Superior temporal gyrus (tissue), 1 donor: Measurements from ENCODE around the gene PTGIS.

Source experiments
- DNase-seq: peaks from one replicate; pipeline ENCODE4 v3.0.0-alpha.2; 2016; ENCODE audit errors: extremely low spot score

Gene PTGIS

DNA sequence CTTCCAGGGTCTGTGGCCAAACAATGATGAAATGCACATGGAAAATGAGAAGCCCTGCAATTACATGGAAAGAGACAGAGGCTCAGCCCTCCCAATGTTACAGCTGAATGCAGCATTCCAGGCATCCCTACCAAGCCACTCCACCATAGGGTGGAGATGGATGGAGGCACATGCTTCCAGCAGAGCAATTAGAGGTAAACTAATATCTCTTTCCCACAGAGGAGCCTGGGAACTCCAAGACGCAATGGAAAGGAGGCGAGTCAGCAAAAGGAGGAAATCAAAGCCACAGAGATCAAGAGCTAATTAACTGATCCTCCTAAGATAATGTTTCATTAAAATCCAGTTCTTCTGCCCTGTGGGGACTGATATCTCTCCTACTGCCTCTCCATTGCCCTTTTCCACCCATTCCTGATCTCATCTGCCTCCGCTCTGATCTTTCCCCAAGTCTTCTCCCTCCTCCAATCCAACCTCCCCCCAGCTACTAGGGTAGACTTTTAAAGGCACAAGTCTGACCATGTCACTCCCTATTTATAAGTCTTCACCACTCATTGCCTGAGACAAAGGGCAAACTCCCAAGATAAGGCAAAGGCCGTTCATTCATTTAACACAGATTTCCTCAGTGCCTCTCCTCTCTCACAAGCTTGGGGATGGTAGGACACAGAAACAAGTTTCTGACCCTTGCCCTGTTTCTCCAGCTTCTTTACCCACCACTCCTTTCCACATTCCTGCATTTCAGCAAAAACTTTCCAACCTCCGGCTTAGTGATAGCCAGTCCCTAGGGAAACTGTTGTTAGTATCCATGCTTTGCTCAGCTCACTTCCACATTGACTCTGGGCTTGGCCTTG is 71.2 kb downstream of the PTGIS start:
- DNase-seq: no peak

DNA sequence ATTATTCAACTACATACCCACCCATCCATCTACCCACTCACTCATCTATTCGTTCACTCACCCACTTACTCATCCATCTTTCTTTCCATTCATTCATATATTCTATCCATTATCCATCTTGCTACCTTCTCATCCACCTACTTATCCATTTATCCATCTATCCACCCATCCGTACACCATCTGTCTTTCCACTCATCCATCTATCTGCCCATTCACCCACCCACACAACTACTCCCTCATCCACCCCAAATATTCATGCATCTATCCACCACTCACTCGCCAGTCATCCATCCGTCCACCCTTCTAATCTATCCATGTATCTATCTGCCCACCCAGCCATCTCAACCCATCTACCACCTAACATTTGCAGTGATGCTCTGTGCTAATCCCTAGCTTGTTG is 71.9 kb downstream of the PTGIS start:
- no peak for DNase-seq

DNA sequence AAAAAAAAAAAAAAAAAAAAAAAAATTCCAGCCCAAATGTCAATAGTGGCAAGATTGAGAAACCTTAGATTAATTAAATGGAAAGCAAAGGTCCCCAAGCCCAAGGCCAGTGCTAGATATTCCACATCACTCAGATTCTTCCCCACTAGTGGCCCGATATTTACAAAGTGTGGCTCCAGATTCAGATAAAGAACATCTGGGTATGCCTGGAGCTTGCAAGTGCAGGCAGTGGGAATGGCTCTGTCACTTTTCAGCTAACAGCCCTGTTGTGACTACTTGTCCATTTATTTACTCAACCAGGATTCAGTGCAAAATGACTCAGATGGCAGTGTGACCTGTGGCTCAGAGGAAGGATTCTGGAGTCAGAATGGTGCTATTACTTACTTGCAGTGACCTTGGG is 77.2 kb downstream of the PTGIS start:
- DNase-seq: no peak

DNA sequence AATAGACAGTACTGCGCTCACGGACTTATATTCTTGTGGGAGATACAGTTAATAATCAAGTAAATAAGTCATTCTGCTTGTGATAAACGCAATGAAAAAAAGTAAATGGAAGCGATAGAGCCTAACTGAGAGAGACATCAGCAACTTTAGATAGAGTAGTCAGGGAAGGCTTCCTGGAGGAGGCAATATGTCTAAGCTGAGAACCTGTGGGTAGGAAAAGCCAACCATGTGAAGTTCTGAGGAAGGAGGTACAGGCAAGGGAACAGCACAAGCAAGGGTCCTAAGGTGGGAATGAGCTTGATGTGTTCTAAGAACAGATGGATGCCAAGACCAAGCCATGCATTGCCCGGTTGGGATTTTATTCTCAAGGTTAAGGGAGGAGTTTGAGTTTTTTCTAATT is 78.2 kb downstream of the PTGIS start:
- no peak for DNase-seq

DNA sequence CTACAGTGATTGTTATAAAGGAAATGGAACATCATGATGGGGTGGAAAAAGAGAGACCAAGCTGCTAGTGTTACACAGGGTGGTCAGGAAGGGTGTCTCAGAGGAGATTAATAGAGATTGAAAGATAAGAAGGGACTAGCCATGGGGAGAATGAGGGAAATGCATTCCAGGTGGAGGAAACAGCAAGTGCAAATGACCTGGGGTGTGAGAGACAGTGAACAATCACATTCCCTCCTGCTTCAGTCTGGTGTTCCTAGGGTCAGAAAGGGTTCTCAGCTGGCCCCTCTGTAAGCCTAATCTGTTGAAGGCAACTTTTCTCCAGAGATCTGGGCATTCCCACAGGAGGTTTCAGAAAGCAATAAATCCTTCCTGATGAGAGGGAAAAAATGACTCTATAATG is 81.9 kb downstream of the PTGIS start:
- no peak for DNase-seq

DNA sequence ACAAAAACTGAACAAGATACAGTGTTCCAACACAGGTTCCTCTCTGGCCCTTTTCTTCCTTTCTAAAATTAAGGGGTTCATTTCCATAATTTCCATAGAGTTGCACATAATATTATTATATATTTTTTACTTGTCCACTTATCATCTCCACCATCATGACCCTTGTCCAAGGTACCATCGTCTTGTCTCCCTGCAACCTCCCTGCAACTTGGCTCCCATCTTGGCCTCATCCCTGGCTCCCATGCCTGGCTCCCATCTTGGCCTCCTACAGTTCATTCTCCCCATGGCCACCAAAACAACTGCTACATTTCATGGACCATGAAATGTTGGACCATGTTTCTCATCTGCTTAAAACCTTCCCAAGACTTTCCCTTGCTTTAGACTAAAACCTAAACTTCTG is 82.4 kb downstream of the PTGIS start:
- DNase-seq: no peak

DNA sequence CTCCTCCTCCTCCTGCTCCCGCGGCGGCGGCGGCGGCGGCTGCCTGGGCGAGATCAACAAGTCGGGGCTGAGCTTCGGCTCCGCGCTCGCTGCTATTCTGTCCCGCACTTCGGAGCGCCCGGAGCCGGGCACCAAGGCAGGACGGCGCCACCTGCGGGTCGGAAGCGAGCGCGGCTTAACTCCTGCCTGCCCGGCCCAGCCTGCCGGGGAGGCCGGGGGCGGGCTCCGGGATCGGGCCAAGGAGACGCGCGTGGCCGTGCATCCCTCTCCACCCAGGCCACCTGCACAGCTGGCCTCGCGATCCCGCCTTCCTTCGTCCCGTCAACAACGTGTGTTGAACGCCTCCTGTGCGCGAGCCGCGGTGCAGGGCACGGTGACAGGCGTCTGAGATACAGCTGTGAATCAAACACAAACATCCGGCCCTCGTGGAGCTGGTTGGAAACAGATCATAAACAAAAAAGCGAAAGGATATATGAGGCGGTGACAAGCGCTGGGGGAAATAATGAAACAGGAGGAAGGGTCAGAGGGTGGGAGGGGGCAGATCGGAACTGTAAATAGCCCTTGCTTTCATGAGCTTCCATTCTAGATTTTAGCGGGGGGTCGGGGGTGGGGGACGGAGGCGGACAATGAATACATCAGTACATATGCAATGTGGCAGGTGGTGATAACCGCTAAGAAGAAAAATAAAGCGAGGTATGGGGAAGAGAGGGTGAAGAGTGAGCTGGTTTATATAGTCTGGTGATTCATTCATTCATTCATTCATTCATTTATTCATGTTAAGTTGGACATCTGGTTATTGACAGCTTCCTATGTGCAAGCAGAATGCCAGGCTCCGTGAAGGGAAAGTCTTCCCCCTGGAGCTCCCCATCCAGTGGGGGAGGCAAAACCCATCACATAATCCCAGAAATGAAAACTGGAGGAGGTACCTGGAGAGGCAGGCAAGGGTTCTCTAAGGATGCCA is 83.5 kb downstream of the PTGIS start:
- peak; percentile 74 for DNase-seq

DNA sequence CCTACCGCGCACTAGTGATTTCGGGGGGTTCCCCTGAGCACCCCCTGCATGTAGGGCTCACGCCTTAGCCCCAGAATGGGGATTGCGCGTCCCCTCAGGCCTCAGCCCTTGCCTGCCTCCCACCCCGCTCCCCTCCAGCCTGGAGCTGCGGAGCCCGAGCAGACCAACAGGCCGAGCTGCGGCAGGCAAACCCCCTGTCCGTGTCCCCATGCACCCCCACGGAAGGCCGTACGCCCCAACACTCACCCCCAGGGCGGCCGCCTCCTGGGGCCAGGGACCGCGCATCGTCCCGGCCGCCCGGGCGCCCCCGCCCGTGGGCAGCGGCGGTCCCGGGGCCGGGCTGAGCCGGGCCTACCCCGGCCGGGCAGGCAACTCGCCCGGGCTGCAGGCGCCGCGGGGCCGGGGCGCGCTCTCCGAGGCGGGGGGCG is 84.2 kb downstream of the PTGIS start:
- no peak for DNase-seq

DNA sequence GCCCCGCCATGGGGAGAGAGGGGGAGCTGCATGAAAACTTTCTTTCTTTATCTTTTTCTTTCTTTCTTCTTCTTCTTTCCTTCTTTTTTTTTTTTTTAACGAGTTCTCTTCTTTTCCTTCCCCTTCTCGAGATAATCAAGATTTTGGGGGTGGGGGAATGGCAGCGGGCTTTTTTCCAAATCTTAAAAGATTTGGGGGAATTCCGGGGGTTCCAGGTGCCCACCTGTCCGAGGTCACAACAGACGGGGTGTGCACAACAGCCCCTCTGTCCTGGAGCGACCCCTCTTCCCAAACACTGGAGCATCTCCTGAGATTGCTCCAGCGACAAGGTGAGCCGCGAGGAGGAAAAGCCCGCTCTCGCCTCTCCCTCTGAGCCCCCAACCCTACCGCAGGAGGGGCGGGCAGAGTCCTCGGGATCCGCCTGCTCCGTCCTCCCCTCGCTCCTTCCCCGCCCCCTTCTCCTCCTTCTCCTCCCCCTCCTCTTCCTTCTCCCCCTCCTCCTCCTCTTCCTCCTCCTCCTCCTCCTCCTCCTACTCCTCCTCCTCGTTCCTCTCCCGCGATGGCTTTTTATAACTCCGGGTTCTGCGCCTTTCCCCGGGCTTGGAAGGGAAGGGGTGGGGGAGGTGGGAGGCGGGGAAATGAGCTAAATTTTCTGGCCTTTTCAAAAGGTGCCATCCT is 84.8 kb downstream of the PTGIS start:
- DNase-seq: no peak

DNA sequence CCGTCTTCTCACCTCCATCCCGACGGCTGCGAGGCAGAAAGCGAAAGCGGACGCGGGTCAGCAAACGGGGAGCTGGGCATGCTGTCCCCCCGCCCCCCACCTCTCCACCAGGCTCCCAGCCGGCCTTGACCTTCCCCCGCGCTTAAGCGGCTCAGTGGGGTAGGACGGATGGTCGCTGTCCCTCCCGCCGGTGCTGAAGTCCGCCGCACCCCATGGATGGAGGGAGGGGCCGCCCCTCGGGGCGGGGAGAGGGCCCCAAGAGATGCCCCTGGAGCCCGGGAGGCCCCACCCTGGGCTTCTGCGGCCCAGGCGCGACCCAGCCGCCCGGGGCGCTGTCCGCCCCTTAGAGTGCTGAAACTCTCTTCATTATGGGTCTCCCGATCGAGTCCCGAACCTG is 85.3 kb downstream of the PTGIS start, which contains the start of gene KCNB1:
Gene KCNB1 (minus strand): TSS at position 48 of the 397 bp plus-strand sequence. CDS start 188 bp downstream, outside the sequence.
- no peak for DNase-seq

DNA sequence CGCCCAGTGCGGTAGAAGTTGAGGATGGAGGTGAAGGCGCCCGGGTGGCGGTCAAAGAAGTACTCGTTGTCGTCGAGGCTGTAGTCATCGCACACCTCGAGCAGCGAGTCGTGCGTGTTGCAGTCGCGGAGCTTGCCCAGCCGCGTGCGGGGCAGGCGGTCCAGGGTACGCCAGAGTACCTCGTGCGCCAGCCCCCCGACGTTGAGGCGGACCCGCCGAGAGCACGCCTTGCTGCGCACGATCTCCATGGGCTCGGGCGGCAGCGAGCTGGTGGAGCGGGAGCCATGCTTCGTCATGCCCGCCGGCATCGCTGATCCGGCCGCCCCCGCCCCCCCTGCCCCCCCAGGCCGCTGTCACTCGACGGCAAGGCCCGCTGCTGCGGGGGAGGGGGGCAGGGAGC is 85.8 kb downstream of the PTGIS start:
- no peak for DNase-seq

DNA sequence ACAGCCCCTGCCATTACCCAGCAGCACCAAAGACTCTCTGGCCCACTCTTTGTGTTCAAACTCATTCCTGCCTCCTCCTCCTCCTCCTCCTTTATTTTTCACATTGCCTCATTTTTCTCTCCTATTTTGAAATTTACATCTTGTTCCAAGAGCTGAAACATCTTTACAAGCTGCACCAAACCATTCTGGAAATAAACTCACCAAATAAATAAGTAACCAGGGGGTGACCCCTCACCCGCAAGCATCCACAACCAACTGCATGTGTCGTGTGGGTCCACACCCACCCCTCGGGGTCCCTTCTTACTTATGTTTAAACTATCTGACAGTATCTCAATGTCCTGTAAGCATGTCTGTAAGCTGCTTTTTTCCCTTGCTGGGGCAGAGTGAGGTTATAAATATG is 86.8 kb downstream of the PTGIS start:
- DNase-seq: no peak

DNA sequence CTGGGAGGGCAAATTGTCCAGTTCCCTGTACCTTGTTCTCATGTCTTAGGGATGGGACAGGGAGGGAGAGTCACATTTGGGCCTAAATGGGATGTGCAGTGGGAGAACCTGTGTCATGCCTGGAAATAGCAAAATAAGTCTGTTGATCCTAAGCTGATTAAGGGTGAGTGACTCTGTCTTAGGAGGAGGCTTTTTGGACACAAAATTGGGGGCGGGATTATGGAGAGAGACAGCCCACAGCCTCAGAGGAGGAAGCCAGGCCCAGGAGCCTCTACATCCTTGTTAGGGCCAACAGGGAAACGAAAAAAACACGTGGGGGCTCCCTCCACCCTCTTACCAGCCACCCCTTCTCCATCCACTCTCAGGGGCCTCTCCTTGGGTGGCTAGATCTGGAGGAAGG is 87.7 kb downstream of the PTGIS start:
- DNase-seq: no peak

DNA sequence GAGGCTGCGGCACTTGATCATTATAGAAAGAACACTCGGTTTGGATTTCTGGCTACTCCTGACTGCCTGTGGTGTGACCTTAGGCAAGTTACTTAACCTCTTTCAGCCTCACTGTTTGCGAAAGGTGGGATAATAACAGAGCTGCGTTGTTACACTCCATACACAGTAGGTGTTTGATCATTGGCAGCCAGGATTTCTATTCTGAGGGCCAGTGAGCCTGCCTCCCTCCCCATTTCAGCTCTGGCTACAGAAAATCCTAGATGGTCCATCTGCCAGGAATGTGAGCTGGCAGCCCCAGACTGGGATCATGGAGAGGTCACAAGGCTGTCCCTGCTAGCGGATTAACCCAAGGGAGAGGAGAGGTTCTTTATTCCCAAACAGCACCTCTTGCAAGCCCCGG is 88.2 kb downstream of the PTGIS start:
- DNase-seq: no peak

DNA sequence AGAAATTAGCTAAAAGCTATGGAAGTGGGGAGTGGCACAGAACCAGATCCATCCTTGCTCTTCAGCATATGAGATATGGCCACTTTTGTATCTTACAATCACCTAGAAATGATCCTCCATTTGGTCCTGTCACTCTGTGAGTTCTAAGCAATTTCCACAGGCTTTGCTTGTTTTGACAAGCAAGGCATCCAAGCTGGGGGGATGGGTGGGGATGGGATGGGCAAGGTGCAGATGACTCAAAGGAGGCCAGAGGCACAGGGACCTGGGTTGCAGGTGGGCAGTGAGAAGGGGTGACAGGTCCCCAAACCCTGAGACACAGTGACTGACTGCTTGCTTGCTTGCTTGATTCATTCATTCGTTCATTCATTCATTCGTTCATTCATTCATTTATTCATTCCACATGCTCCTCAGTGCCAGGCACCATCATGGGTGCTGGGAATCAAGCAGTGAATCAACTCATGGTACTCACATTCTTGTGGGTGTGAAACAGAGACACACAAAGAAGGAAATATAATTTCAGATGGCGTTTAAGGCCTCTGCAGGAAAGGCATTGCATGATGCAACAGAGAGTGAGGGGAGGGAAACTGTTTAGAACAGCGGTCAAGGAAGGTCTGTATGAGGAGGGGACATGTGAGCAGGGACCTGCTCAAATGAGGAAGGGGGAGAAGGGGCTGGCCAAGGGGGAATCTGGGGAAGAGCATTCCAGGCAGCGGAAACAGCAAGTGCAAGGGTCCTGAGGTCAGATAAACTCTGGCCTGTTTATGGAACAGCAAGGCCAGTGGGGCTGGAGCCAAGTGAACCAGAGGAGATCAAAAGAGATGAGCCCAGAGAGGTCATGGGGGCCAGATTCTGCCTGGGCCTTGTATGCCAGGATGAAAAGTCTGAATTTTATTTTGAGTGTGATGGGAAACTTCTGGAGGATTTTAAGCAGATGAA is 88.9 kb downstream of the PTGIS start:
- no peak for DNase-seq

DNA sequence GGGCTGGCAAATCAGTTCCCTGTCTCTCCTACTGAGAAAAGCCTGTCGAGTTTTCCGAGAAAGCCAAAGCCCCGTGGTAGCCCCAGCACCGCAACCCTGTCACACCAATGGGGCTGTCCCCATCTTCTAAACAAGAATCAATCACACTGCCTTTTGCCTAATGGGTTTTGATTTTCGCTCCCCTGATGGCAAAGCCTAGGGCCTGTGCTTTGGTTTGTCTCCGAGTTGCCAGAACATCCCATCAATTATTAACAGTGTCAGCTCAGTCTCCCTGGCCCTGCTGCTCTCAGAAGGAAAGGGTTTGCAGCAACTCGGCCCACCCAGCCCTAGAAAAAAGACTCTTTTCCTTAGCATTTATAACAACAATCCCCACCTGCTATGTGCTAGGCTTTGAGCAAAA is 89.7 kb downstream of the PTGIS start:
- DNase-seq: no peak

DNA sequence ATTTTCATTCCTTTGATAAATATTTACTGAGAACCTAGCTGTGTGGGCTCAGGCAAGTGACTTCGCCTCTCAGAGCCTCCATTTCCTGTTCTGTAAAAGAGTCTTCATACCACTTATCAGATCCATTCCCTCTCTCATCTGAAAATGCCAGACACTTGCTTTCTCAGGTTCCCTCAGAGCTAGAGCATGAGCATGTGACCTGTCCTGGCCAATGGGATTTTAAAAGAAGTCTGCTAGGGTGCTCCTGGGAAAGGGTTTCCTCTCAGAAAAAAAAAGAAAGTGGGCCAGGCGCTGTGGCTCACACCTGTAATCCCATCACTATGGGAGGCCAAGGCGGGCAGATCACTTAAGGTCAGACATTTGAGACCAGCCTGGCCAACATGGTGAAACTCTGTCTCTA is 90.7 kb downstream of the PTGIS start:
- DNase-seq: no peak

DNA sequence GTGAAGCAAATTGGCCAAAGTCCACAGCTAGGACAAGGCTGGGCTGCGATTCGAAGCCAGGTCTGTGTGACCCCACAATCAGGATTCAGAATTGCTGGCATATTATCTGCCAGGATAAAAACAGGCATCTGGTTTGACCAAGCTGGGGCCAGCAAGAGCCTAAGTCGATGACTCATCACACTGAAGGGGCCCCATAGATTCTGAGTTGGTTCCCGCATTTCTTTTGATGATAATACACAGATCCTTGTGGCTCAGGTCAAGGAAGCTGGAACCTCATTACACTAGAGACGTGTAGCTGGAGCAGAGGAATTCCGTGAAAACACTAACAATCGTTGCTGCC is 92.0 kb downstream of the PTGIS start:
- no peak for DNase-seq

DNA sequence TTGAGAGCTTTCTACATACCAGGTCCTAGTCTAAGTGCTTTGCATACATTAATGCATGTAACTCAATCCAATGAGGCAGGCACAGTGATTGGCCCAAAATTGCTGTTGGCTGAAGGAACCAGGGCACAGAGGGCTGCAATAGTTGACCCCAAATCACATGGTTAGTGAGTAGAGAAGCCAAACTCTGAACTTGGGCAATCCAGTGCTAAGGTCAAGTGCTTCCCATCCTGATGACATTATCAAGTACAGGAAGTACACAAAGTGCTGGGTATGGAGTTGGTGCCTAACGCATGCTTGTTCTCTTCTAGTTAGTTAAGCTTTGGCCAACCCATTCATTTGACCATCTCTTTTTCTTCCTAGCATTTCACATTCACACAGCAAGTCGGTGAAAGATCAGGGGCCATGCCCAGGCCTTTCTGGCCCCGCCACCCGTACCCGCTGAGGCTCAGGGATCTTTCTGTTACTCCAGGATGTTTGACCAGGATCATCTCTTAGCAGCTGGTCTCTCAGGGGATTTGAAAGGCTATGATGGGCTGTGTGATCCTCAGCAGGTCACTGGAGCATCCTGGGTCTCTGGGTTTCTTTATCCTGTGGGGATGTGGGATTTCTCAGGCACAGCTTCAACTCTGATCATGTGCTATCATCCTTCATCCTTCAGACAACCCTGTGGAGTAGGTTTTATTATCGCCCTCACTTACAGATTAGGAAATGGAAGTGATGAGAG is 92.5 kb downstream of the PTGIS start:
- no peak for DNase-seq

DNA sequence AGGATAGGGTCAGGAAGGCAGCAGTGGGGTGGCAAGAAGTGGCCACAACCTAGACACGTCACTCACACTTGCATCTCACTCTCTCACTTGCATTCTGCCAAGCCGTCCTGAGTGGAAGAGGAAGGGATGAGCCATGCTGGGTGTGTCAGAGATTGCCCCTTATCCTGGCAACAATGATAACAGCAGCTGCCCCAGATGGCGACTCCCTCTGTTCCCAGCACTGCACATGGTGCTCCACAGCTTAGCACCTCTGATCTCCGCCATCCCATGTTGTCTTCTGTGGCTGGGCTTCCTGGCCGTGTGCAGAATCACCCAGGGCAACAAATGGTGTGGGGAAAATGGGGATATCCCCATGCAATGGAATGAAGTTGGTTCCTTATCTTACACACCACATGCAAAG is 96.5 kb downstream of the PTGIS start:
- no peak for DNase-seq
